Measurements from ENCODE around the gene IRF4.

- TF ChIP-seq CTCF (IDR thresholded peaks at IDR 0.05; ENCODE audit: low read depth, low read length) (no peak), POLR2A (IDR thresholded peaks at IDR 0.05; ENCODE audit: extremely low read depth, insufficient read length) (no peak), MYC (IDR thresholded peaks at IDR 0.05; ENCODE audit: low read depth, low read length) (no peak)
Observed at GRCh38 chr6:409370-409972, 17.9 kb downstream of the IRF4 start.

Measured in NB4 (cell line).